Right renal pelvis (tissue), 4 donors: ENCODE measurements around the gene HDAC3. TPM values are rescaled to one million over a fixed set of nuclear protein-coding genes. Genes with fewer than 3 reads are reported as not detected.

Experiments
- DNase-seq, 4 donors: peaks; one replicate each; pipeline ENCODE4 v3.0.0-alpha.2; 2013; ENCODE audit warnings: low read depth in 4 of 4, low spot score in 3 of 4, missing footprints in 1 of 4
- polyA plus RNA-seq, 4 donors: library from polyadenylated mRNA; unstranded; fragments of 120-200 nt; gene quantifications; one replicate each; pipeline ENCODE4 v1.2.1, GENCODE V29; 2013; ENCODE audit not compliant: insufficient read length in 4 of 4

Gene HDAC3
- polyA plus RNA-seq, 4 donors = 93.3 to 102 (median 95.2) TPM

- no peak for DNase-seq
These were observed 28.6 kb downstream of the HDAC3 start for GRCh38 chr5:141608046-141608445.

- DNase-seq = no peak
These were observed 30.9 kb downstream of the HDAC3 start for GRCh38 chr5:141605523-141606277.

- no peak for DNase-seq
These were observed 32.5 kb downstream of the HDAC3 start for GRCh38 chr5:141603923-141604717.

GRCh38 chr5:141602606-141603005, 34.0 kb downstream of the HDAC3 start:
- no peak for DNase-seq

- DNase-seq = no peak
These were observed 38.0 kb downstream of the HDAC3 start for GRCh38 chr5:141598391-141599345.

- DNase-seq = no peak
These were observed 38.8 kb downstream of the HDAC3 start for GRCh38 chr5:141597814-141598213.

GRCh38 chr5:141597394-141597793, 39.3 kb downstream of the HDAC3 start:
- DNase-seq = no peak

GRCh38 chr5:141596867-141597266, 39.8 kb downstream of the HDAC3 start:
- DNase-seq = no peak

- DNase-seq = no peak
These were observed 46.5 kb downstream of the HDAC3 start for GRCh38 chr5:141590127-141590526.

- DNase-seq = no peak
These were observed 50.4 kb downstream of the HDAC3 start for GRCh38 chr5:141586246-141586645.

- DNase-seq = no peak
These were observed 51.1 kb downstream of the HDAC3 start for GRCh38 chr5:141585594-141585993.

GRCh38 chr5:141574122-141574510, 62.5 kb downstream of the HDAC3 start:
- DNase-seq = no peak

- no peak for DNase-seq
These were observed 63.0 kb downstream of the HDAC3 start for GRCh38 chr5:141573489-141574121.

Other genes starting within 250 kb of the HDAC3 start
- gene PCDHGB4, start 249.2 kb downstream of the HDAC3 start, polyA plus RNA-seq = 1 to 10 TPM; 4.3 to 6.6 (median 6.0) TPM
- under 1 TPM; 0.30 to 0.52 (median 0.32) TPM for gene PCDHGA8, start 244.2 kb downstream of the HDAC3 start, polyA plus RNA-seq
- 10 to 100 TPM in 1 of 4 donors, 1 to 10 TPM in 3; 9.4 to 11.0 (median 9.7) TPM for gene PCDHGB5, start 238.9 kb downstream of the HDAC3 start, polyA plus RNA-seq
- gene PCDHGA9, start 234.1 kb downstream of the HDAC3 start, polyA plus RNA-seq = 1 to 10 TPM; 5.5 to 6.5 (median 6.0) TPM
- gene PCDHGB6, start 228.8 kb downstream of the HDAC3 start, polyA plus RNA-seq = 1 to 10 TPM; 7.0 to 8.3 (median 8.2) TPM
- 1 to 10 TPM; 3.7 to 3.9 (median 3.9) TPM for gene PCDHGA10, start 223.9 kb downstream of the HDAC3 start, polyA plus RNA-seq
- 10 to 100 TPM; 15.4 to 16.6 (median 15.9) TPM for gene PCDHGB7, start 219.2 kb downstream of the HDAC3 start, polyA plus RNA-seq
- 1 to 10 TPM; 4.4 to 5.5 (median 4.9) TPM for gene PCDHGA11, start 215.8 kb downstream of the HDAC3 start, polyA plus RNA-seq
- gene PCDHGA12, start 206.3 kb downstream of the HDAC3 start, polyA plus RNA-seq = 1 to 10 TPM in 3 of 4 donors, under 1 TPM in 1; 0.97 to 2.1 (median 1.7) TPM
- gene PCDHGC3, start 160.9 kb downstream of the HDAC3 start, polyA plus RNA-seq = 100 to 1,000 TPM; 105 to 128 (median 117) TPM
- 1 to 10 TPM; 2.8 to 3.4 (median 3.2) TPM for gene PCDHGC4, start 151.8 kb downstream of the HDAC3 start, polyA plus RNA-seq
- under 1 TPM; 0.11 to 0.61 (median 0.34) TPM for gene PCDHGC5, start 147.8 kb downstream of the HDAC3 start, polyA plus RNA-seq
- gene DIAPH1, start 17.8 kb downstream of the HDAC3 start, polyA plus RNA-seq = 10 to 100 TPM; 62.7 to 71.7 (median 70.4) TPM
- 1 to 10 TPM in 2 of 4 donors, under 1 TPM in 2; 0.73 to 1.4 (median 1.1) TPM for gene RELL2, start 148 bp upstream of the HDAC3 start, polyA plus RNA-seq
- gene FCHSD1, start 14.6 kb upstream of the HDAC3 start, polyA plus RNA-seq = 10 to 100 TPM; 11.6 to 14.3 (median 13.8) TPM
- 10 to 100 TPM; 19.8 to 24.4 (median 20.9) TPM for gene ARAP3, start 45.4 kb upstream of the HDAC3 start, polyA plus RNA-seq
- gene PCDH1, start 241.6 kb upstream of the HDAC3 start, polyA plus RNA-seq = 10 to 100 TPM; 24.0 to 28.3 (median 25.6) TPM